ENCODE results near the gene LHX3. TPM values are rescaled to one million over a fixed set of nuclear protein-coding genes. Genes with fewer than 3 reads are reported as not detected.

The LHX3 gene
- total RNA-seq, 4 donors from 2014 or later, result not detected

GRCh38 chr9:136196404-136197083, 8.4 kb downstream of the LHX3 start:
- H3K9me3 ChIP-seq, result no peaks in the 10 kb centered on the region
- H3K4me3 ChIP-seq, result no peak overlapping the region
- intact Hi-C loops (cut with DNase I; ENCODE audit: low total_unique reads), result no loop called here
- no peaks in the 10 kb centered on the region for H3K36me3 ChIP-seq
- peaks cover 0 to 61% of the 10 kb centered on the region in 2 donors for H3K27me3 ChIP-seq
- DNase-seq, result no peak
- no peak overlapping the region for H3K27ac ChIP-seq
- TF ChIP-seq POLR2A (IDR thresholded peaks at IDR 0.05), result no peak
- peaks cover 0 to 13% of the 10 kb centered on the region in 2 donors for H3K4me1 ChIP-seq

- DNase-seq, result no peak
- Histone ChIP-seq H3K27ac (no peak overlapping the region), H3K36me3 (no peaks in the 10 kb centered on the region), H3K4me3 (no peak overlapping the region), H3K9me3 (no peaks in the 10 kb centered on the region), H3K4me1 (peaks cover 0 to 13% of the 10 kb centered on the region in 2 donors), H3K27me3 (peaks cover 0 to 48% of the 10 kb centered on the region in 2 donors)
- TF ChIP-seq CTCF (IDR thresholded peaks at IDR 0.05) (no peak), POLR2A (IDR thresholded peaks at IDR 0.05) (no peak)
- intact Hi-C loops (cut with DNase I; ENCODE audit: low total_unique reads), result no loop called here
Measured at GRCh38 chr9:136194540-136194939, 10.4 kb downstream of the LHX3 start.

GRCh38 chr9:136193891-136194279, 11.0 kb downstream of the LHX3 start:
- intact Hi-C loops (cut with DNase I; ENCODE audit: low total_unique reads), result no loop called here
- no peaks in the 10 kb centered on the region for H3K9me3 ChIP-seq
- H3K4me3 ChIP-seq, result no peak overlapping the region
- H3K27me3 ChIP-seq, result peaks cover 0 to 48% of the 10 kb centered on the region in 2 donors
- H3K36me3 ChIP-seq, result no peaks in the 10 kb centered on the region
- H3K27ac ChIP-seq, result no peak overlapping the region
- TF ChIP-seq POLR2A (IDR thresholded peaks at IDR 0.05) (no peak), CTCF (IDR thresholded peaks at IDR 0.05) (no peak)
- peaks cover 0 to 12% of the 10 kb centered on the region in 2 donors for H3K4me1 ChIP-seq
- no peak for DNase-seq

GRCh38 chr9:136193127-136193890, 11.6 kb downstream of the LHX3 start:
- no peak for DNase-seq
- Histone ChIP-seq H3K27me3 (peaks cover 0 to 47% of the 10 kb centered on the region in 2 donors), H3K27ac (no peak overlapping the region), H3K4me1 (peaks cover 0 to 6% of the 10 kb centered on the region in 2 donors), H3K9me3 (no peaks in the 10 kb centered on the region), H3K4me3 (no peak overlapping the region), H3K36me3 (no peaks in the 10 kb centered on the region)
- intact Hi-C loops (cut with DNase I; ENCODE audit: low total_unique reads), result no loop called here
- TF ChIP-seq CTCF (IDR thresholded peaks at IDR 0.05) (no peak), POLR2A (IDR thresholded peaks at IDR 0.05) (no peak)

GRCh38 chr9:136192289-136193126, 12.4 kb downstream of the LHX3 start:
- TF ChIP-seq POLR2A (IDR thresholded peaks at IDR 0.05) (no peak), CTCF (IDR thresholded peaks at IDR 0.05) (no peak)
- intact Hi-C loops (cut with DNase I; ENCODE audit: low total_unique reads), result no loop called here
- H3K27me3 ChIP-seq, result peaks cover 0 to 39% of the 10 kb centered on the region in 2 donors
- H3K4me1 ChIP-seq, result peaks cover 0 to 4% of the 10 kb centered on the region in 2 donors
- DNase-seq, result no peak
- no peaks in the 10 kb centered on the region for H3K36me3 ChIP-seq
- no peaks in the 10 kb centered on the region for H3K9me3 ChIP-seq
- no peak overlapping the region for H3K27ac ChIP-seq
- no peak overlapping the region for H3K4me3 ChIP-seq

Data from uterus (tissue), 4 donors.